ENCODE results near the gene EXT2.

Gene EXT2

DNA sequence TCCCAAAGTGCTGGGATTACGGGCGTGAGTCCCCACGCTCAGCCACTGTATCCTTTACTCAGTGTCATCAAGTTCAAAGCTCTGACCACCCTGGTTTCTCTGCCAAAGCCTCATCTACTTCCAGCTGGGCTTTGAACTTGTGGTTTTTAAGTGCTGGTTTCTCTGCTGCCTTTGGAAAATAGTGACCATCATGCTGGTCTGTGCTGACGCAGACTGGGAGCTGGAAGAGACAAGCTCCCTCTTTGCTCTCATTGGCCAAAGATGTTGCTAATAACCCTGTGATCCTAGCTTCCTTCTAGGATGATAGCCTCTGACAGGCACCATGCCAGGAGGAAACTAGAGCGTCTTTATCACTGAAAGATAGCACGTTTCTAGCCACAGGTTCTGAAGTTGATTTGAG lies 152.0 kb downstream of the EXT2 start:
- DNase-seq, result no peak

DNA sequence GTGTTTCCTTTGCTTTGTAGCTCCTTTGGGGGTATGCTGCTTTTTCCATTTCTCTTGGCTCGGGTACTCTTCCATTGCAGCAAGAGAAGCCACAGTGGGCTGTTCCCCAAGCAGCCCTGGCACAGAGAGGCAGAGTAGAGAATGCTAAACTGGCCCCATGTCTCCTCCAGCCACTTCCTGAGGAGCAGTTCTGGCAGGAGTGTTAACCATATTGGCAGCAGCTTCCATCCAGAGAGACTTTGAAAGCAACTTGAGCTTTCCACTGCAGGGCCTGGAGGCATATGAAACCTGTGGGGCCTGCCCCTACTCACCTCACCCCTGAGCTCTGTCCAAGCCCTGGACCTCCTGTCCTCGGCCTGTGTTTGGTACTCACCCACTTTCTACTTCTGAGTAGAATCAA lies 152.6 kb downstream of the EXT2 start:
- peak; percentile 30 to 76 for DNase-seq

DNA sequence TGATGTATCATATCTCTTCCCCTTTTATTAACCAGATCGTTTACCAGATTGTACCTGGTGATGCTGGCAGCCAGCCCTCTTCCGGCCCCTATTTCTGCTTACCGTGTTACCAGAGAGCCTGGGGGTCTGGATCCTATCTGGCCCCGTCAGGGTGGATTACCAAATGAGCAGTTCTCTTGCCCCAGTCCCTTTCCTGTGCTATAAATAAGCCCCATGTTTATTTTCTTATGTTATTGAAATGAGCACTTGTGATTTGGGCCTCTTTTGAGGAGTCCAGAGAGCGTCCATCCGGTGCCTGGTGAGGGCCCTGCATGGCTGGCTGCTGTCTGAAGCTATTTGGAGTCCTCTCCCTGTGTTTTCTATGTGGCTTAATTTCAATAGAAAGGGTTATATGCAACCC lies 154.9 kb downstream of the EXT2 start:
- DNase-seq, result no peak

DNA sequence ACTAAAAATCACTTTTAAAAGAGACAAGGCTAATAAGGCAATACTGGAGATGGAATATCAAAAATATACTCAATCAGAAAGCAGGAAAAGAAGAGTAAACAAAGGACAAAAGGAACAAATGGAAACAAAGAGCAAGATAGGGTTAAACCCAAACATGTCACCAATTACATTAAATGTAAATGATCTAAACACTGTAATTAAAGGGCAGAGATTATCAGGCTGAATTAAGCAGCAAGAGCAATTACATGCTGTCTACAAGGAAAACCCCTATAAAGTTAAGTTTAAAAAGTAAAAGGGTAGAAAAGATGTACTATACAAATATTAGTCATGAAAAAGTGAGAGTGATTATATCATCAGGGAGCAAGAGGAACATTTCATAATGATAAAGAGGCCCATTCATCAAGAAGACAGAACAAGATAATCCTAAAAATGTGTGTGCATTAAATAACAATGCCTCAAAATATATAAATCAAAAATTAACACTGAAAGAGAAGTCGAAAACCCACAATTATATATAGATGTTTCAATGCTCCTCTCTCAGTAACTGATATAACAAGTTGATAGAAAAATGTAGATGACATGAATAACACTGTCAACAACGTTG lies 157.6 kb downstream of the EXT2 start:
- DNase-seq, result no peak

DNA sequence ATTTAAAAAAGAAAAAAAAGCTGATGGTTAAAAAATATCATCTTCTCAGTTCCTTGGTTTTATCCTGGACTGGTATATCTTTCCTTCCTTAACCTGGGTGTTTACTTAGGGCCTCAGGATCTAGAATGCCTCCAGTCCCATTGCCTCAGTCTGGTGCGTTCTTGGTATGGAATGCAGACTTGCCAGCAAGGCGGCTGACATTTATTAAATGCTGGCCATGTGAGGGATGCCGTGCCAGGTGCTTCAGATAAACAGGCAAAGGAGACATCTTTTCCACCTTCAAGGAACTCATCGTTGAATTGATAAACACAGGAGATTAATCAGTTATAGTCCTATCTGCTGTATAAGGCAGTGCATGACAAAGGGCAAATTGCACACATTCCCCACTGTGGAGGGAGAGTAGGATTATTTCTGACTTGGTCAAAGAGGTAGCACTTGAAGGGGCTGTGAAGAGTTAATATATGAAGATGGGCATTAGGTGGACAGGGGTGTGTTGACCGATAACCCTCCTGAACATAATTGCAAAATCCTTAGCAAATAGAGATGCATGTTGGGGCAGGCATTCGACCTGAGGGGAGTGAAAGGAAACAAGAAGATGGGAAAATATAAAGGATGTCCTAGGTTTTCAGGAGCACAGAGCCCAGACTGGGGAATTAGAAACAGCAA lies 160.1 kb downstream of the EXT2 start:
- DNase-seq, result no peak

DNA sequence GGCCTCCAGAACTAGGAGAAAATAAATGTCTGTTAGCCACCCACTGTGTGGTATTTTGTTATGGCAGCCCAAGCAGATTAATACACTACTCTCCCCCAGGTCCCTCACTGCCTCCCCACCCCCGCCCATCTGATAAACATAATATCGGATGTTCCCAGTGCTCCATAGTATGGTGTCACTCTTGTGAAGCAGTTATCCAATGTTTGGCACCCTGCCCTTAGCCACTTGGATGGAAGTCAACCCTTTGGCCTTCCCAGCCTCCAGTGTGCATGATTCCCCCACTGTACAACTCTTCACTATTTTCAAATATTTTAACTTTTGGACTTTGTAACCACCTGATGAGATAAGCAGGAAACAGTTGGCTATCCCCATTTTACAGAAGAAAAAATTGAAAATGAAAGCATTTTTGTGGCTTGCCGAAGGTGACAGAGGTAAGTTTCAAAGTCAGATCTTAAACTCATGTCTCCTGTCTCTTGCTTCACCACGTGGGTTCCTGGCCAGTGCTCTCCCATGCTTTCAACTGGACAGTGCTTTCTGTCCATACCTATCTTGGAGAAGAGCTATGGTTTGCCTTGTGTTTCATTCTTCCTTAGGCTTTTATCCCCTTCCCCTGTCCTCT lies 161.3 kb downstream of the EXT2 start:
- peak in 1 of 2 experiments; percentile 37 for DNase-seq

DNA sequence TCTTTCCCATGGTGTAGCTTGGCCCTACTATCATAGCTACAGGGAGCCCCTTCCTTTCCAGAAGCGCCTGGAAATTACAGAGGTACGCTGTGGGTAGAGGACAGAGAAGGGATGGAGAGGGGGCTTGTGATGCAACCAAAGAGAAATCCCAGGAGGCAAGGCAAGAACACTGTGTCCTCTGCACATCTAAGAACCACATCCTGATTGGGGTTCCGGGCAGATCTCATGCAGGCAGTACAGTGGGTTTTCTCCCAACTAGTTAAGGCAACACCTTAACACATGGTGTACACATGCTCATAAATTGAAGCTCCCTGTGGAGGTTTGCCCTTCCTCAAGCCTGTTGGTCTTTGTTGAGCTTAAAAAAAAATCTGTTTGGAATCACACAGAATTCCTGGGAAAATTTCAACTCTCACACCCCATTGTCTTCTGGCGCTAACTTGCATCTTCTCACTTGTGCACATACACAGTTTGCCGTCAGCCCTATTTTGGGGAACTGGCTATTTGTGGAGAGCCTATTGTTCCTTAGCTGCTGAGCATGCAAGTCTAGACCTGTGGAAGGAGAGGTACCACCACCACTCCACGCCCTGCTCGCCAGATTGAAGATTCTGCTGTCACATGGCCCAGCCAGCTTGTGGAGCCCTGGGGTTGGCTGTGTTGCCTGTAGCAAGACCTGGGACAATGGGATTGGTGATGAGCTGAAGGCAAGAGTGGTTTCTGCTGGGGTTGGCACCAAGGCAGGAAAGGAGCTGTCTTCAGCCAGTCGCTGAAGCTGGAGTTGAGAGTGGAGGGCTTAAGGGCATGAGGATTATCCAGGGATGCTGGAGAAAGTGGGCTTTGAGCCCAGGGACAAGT lies 162.1 kb downstream of the EXT2 start:
- no peak for DNase-seq

DNA sequence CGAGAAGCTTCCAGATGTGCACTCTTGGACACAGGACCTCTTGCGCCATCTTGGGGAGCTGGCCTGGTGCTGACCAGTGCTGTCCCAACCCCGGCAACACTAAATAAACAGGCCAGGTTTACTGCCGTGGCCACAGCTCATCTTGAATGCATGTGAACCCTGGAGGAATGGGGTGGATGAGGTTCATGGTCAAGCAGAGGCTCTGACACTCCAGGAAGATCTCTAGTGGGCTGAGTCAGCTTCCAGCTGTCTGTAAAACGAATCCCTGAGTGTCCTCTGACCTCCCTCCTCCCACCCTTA lies 162.7 kb downstream of the EXT2 start:
- no peak for DNase-seq

DNA sequence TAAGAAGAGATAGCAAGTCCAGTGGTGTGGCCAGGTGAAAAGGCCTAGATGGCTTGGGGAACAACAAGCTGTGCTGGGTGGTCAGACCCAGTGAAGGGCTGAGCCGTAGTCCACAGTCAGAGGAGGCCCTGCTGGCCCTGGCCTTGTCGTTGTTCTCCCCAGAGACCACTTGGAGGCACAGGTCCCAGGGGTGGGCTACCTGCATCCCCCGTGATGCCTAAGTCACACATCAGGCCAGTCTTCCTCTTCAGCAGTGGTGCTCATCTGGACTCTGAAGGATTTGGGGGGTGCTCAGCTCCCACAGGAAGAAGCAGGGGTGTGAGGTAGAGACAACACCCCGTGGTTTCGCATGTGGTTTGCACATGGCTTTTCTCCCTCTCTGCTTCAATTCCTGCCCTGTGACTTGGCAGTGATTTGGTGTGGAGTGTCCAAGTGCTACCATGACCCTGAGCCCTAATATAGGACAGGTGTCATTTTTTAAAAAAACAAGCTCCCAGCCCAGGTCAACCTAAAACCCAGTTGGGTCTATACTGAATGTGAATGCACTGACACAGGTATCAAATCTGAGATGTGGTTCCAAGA lies 163.5 kb downstream of the EXT2 start:
- DNase-seq, result no peak

DNA sequence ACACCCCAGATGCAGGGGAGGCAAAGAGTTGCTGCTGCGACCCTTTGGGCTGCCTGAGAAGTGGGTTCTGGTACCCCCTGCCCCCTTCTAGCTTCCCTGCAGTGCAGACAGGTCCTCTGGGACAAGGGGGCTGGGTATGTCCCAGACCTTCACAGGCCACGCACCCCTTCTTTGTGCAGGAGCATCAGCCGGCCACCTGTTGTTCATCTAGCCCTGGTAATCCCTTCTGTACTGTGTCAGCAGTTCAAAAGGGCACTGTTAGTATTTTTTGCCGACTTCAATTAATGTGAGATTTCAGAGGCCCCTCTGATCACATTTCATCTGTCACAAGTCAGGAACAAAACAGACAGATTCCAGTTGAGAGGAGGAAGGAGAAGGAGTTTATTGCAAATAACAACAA lies 164.6 kb downstream of the EXT2 start:
- DNase-seq, result no peak

DNA sequence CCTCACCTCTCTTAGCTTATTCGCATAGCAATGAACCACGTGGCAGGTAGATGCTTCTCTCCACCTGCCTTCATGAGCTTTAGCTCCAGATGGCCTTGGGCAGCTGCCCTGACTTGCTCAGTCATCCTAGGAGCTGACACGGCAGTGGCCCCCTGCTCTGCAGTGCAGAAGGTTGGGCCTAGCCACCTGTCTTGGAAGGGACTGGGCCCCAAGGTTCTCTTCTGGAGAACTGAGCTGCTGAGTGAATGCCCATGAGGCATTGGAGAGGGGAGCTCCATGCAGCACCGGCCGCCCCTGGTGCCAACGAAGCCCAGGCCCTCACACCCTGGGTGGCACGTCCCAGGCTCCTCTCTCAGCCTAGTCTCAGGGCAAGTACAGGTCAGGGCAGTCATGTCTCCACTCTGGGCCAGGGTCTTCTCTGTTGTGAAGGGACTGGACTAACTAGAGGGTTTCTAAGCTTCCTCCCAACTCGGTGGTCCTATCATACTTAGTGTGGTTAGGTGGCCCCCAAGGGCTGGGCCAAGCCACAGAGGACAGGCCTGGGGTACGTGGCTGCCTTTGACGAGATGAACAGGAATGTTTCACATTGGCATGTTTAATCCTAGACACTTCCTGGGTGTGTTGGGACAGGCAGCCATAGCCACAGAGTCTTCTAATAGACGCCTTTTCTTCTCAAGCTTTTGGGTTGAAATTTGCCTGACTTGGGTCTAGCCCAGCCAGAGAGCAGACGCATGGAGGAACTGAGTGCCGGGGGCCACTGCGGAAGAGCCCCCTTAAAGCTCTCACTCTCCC lies 166.5 kb downstream of the EXT2 start:
- no peak for DNase-seq

DNA sequence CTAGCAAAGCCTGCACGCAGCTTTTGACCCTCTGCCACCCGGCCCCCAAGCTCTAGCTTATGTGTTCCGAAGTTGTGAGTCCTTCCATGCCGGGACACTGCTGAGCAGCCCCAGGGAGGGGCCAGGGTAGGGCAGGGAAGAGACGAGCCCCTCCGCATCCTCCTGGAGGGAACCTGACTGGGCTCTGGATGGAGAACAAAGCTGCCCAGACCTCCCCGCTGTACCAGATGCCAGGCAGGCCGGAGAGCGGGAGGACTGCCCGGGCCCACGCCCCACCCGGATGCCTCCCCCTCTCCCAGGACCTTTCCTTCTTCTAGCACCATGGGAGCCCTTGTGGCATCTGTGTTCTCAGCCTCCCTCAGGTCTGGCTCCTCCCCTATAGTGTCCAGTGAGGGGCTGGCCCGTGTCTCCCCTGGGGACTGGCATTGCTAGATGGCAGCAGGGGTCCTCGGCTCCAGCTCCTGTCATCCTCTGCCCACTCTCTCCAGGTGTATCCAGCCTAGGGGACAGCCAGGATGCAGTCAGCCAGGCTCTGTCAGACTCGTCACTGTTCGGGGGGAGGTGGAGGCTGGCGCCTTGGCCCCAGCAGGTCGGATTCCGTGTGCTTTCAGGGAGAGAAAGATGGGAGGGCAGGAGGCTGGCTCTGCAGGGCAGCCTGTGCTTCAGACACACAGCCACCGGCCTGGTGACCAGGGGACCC lies 168.4 kb downstream of the EXT2 start:
- no peak for DNase-seq

DNA sequence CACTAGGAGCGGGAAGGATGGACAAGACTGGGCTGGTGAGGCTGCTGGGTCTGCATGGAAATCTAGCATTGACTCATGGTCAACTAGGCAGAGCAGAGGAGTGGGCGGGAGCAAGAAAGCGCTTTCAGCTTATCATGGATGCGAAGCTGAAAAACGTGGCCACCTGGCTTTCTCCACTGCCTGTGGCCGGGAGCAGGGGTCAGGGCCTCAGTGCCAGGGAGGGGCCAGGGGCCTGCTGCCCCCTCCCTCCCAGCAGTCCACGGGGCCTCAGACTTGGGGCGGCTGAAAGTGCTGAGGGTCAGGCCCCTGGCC lies 168.9 kb downstream of the EXT2 start:
- DNase-seq, result no peak

DNA sequence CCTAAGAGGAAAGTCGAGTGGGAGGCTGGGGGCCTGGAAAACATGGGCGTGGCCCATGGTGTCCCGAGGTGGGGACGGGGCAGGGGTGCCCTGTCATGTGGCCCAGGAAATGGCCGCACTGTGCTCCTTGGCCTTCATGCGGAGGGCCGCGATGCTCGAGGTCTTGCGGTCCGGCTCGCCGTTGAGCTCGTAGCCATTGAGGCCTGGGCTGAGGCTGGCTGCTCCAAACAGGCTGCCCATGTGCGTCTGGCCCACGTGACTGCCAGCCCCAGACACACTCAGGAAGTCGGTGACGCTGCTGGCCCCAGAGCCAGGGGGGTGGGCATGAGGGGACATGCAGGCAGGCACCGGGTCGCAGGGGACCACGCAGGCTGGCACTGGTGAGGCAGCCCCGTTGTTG lies 169.3 kb downstream of the EXT2 start:
- no peak for DNase-seq

DNA sequence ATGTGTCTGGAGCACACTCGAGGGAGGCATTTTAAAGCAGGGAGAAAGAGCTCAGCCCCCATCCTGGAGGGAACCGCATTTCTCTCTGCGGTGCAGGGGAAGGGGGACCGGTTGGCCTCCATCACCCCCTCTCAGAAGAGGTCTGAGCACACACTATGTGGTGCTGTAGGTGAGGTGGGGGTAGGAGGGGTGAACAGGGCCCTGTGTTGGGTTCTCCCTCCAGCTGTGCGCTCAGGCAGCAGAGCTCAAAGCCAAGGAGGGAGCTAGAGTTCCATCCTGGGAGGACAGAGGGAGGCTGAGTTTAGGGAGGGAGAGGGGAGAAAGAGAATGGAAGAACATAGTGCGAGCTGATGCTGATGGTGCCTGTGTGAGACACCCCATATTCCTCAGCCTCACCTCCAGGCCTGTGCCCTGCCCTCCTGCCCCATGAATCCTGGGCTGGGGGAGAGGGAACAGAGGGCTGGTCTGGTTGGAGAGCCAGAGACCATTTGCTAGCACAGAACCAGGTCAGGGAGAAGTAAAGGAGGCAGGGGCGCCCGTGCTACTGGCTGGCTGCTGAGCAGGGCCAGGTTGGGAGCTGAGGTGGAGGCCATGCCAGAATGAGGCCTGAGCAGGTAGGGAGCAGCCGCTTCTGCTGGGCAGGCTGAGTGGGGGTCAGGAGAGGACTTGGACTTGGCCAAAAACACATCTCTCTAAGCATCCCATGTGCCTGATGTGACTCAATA lies 170.7 kb downstream of the EXT2 start:
- DNase-seq, result no peak

DNA sequence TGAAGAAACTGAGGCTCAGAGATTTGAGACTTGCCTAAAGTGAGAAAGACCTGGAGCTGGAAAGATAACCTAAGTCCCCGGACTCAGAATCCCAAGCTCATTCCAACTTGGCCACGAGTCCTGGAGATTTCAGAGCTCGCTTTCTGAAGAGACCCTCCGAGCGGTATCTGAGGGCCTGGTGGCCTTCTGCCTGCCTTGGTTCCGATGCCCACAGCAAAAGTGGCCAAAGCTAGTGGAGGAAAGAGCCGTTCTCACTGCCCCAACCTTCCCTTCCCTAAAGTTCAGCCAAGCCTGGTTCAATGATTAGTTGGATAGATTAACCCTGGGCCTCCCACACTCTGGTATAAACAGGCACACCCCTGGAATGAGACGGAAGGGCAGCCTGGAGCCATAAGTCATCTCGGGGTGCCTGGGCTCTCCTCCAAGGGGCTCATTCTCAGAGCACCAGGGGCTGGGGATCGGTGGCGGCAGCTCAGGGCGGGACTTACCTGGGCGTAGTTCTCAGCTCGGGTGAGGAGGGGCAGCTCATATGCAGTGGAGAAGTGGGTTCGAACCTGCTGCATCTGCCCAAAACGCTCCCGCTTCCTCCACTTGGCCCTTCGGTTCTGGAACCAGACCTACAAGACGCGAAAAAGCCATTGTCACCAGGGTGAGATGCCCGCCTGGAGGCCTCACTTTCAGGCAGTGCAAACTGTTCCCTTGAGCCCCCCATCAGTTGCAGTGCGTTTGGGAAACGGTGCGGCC lies 171.7 kb downstream of the EXT2 start:
- no peak for DNase-seq

DNA sequence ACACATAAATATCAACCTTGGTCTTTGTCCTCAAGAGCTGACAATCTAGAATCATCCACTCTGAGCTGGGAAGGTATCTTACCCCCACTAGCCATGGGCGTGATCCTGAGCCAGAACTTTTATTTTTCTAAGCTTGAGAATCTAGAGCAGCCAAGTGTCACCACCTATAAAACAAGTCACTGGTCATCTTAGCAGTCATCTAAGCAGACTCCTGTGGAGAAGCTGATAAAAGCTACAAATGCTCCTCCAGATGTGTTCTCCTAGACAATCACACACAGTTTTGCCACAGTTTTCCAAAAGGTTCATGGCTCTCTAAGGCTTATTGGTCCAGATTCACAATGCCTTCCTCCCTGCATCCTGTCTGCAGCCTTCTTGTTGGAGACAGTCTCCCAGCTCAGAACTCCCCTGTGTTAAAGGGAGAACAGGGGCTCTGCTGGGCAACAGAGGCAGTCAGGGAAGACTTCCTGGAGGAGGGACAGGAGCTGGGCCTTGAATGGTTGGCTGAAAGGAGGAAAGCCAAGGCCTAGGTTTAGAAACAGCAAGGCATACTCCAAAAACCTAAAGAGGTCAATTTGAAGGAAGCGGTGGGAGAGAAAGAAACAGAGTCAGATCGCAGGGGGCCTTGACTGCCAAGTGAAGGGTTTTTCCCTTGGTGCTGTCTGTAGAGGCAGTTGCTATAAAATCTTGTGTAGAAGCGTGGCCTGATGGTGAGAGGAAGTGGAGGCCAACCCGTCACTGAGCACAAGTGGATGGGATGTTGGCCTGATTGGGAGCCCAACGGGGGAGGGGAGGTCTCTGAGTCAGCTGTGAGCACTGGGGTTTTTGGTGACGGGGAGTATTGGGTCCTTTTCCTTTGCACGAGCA lies 172.5 kb downstream of the EXT2 start:
- DNase-seq, result no peak

DNA sequence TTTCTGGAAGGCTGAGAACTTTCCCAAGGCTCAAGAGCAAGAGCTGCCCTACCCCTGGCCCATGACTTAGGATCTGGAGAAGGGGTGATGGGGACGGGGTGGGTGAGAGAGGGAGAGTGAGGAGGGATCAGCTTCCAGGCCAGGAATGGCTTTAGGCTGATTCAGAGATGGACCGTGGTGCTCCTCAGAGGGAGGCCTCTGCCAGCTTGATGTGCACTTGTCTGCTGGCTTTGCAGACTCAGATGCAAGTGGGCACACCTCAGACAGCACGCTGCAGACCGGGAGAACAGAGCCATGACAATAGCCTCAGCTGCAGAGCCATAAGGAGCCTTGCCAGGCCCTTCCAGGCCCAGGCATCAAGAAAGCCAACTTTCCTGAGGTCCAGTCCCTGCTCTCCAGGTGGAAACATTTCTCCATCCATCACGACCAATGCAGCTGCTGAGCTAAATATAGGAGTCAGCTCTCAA lies 173.2 kb downstream of the EXT2 start:
- no peak for DNase-seq

Measured in NCI-H446 (cell line).